ENCODE results near the gene ARL15. TPM values are rescaled to one million over a fixed set of nuclear protein-coding genes. Genes with fewer than 3 reads are reported as not detected.

Gene ARL15
- total RNA-seq, 4 donors from 2014 or later = 36.2 to 338 (median 69.0) TPM

DNA sequence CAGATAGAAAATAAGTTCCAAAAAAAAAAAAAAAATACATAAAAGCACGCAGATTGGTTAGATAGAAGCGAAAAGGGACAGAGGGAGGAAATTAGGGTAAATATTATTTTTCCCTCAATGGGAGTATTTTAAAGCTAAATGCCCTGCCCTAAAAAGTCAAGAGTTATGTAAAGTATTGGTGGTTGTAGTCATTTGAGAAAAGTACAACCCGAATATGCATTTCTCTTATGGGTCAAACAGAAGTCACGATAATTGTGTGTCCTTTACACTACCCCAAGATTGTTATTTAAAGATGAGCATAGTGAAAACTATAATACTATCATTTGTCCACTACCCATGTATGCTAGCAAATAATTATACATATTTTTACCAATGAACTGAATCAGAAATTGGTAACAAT is 381.2 kb downstream of the ARL15 start:
- DNase-seq = no peak
- no peaks in the 10 kb centered on the region for H3K27me3 ChIP-seq
- H3K27ac ChIP-seq = no peak overlapping the region
- no peak for TF ChIP-seq POLR2A (IDR thresholded peaks at IDR 0.05)
- TF ChIP-seq, protein P1, sequence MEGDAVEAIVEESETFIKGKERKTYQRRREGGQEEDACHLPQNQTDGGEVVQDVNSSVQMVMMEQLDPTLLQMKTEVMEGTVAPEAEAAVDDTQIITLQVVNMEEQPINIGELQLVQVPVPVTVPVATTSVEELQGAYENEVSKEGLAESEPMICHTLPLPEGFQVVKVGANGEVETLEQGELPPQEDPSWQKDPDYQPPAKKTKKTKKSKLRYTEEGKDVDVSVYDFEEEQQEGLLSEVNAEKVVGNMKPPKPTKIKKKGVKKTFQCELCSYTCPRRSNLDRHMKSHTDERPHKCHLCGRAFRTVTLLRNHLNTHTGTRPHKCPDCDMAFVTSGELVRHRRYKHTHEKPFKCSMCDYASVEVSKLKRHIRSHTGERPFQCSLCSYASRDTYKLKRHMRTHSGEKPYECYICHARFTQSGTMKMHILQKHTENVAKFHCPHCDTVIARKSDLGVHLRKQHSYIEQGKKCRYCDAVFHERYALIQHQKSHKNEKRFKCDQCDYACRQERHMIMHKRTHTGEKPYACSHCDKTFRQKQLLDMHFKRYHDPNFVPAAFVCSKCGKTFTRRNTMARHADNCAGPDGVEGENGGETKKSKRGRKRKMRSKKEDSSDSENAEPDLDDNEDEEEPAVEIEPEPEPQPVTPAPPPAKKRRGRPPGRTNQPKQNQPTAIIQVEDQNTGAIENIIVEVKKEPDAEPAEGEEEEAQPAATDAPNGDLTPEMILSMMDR (IDR thresholded peaks at IDR 0.05) = no peak
- H3K4me1 ChIP-seq = peaks cover 0 to 3% of the 10 kb centered on the region in 2 donors
- H3K9me3 ChIP-seq = no peaks in the 10 kb centered on the region
- H3K36me3 ChIP-seq = no peaks in the 10 kb centered on the region
- H3K4me3 ChIP-seq = no peak overlapping the region
- intact Hi-C loops (cut with DNase I; ENCODE audit: low total_unique reads) = no loop called here

DNA sequence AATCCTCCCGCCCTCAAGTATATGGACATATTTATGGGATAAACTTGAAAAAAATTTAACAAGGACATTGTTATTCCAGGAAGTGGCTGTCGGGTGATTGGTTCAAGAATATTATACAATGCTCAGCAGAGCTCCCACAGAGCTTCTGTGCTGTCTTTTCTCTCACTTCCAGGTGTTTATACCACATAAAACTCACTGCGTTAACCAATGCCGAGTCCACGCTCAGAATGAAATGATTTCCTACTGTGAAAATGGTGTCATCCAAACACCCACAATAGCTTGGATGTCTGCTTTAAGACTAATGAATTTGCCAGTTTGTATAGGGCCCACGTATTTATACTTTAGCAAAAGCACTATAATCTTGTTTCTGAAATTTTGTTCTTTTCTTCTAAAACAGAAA is 381.7 kb downstream of the ARL15 start:
- H3K36me3 ChIP-seq = no peaks in the 10 kb centered on the region
- no peak for TF ChIP-seq POLR2A (IDR thresholded peaks at IDR 0.05)
- TF ChIP-seq, protein P1 (IDR thresholded peaks at IDR 0.05) = no peak
- DNase-seq = no peak
- H3K4me3 ChIP-seq = no peak overlapping the region
- H3K9me3 ChIP-seq = no peaks in the 10 kb centered on the region
- no peak overlapping the region for H3K27ac ChIP-seq
- H3K4me1 ChIP-seq = peaks cover 0 to 3% of the 10 kb centered on the region in 2 donors
- no peaks in the 10 kb centered on the region for H3K27me3 ChIP-seq
- intact Hi-C loops (cut with DNase I; ENCODE audit: low total_unique reads) = no loop called here

DNA sequence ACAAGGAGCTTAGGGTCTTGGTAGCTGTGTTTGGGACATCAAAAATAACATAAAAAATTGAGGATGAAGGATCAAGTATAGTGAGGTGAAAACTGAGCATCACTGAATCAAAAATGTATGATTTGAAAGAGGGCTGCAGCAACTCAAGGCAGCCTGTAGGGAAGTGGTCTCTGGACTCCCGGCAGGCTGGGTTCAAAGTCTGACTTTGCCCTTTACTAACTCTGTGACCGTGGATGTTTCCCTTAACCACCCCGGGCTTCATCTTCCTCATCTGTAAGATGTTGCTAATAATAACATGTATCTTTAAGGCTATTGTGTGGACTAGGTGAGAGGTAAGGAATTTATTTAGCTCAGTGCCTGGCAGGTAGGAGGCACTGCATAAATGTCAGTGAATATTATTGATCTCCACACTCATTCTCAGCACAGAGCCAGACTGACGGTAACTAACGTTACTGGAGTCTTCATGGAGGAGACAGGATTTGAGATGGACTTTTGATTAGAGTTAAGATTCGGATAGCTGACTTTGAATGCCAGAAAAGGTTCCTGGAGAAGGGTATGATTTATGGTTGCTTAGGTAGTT is 382.6 kb downstream of the ARL15 start:
- DNase-seq = no peak
- H3K4me1 ChIP-seq = peaks cover 0 to 3% of the 10 kb centered on the region in 2 donors
- no peak overlapping the region for H3K27ac ChIP-seq
- no peaks in the 10 kb centered on the region for H3K36me3 ChIP-seq
- no peak for TF ChIP-seq POLR2A (IDR thresholded peaks at IDR 0.05)
- TF ChIP-seq, protein P1 (IDR thresholded peaks at IDR 0.05) = no peak
- H3K27me3 ChIP-seq = no peaks in the 10 kb centered on the region
- intact Hi-C loops (cut with DNase I; ENCODE audit: low total_unique reads) = no loop called here
- H3K9me3 ChIP-seq = no peaks in the 10 kb centered on the region
- H3K4me3 ChIP-seq = no peak overlapping the region

DNA sequence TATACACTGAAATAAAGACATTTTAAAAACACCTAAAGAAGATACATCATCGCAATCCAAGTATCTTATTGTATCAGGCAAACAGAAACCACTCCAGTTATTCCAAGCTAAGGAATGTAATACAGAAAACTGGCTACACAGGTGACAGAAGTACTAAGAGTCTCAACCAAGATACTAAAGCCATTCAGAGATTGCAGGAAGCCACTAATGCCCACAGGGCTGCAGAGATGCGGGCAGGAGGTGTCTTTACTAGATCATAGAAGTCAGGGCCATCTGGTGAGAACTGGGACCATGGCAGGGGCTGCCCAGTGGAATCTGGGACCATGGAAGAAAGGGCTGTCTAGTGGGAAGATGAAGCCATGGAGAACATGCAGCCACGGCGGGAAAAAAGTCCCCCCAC is 384.3 kb downstream of the ARL15 start:
- H3K9me3 ChIP-seq = no peaks in the 10 kb centered on the region
- intact Hi-C loops (cut with DNase I; ENCODE audit: low total_unique reads) = no loop called here
- TF ChIP-seq, protein P1 (IDR thresholded peaks at IDR 0.05) = no peak
- no peak for TF ChIP-seq POLR2A (IDR thresholded peaks at IDR 0.05)

DNA sequence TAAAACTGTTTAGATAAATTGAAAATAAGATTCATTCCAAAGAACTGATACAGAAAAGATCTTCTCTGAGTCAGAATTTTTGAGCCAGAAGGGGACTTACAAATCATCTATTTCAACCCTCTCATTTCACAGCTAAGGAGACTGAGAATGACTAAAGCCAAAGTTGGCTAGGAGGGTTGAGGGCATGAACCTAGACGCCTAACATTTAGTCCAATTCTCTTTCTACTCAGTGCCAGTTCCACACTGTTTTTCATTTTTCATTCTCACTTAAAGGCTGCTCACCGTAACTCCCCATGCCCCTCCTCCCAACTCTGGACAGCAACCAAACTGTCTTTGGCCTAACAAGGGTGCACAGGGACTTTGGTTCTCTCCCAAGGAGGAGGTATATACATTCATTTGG is 386.0 kb downstream of the ARL15 start:
- no peaks in the 10 kb centered on the region for H3K27me3 ChIP-seq
- no peak overlapping the region for H3K4me3 ChIP-seq
- intact Hi-C loops (cut with DNase I; ENCODE audit: low total_unique reads) = no loop called here
- H3K27ac ChIP-seq = peak overlapping the region; percentile 14 to 27
- H3K36me3 ChIP-seq = no peaks in the 10 kb centered on the region
- TF ChIP-seq POLR2A (IDR thresholded peaks at IDR 0.05) = no peak
- TF ChIP-seq, protein P1 (IDR thresholded peaks at IDR 0.05) = no peak
- H3K4me1 ChIP-seq = peaks cover 0 to 3% of the 10 kb centered on the region in 2 donors
- no peak for DNase-seq
- H3K9me3 ChIP-seq = no peaks in the 10 kb centered on the region

More for the DNA sequence above, 384.3 kb downstream of the ARL15 start:
- Histone ChIP-seq H3K27me3 (no peaks in the 10 kb centered on the region), H3K4me3 (no peak overlapping the region), H3K27ac (no peak overlapping the region), H3K4me1 (peaks cover 0 to 3% of the 10 kb centered on the region in 2 donors), H3K36me3 (no peaks in the 10 kb centered on the region)
- no peak for DNase-seq
